ENCODE data around the gene CNKSR3.

CNKSR3 gene

DNA sequence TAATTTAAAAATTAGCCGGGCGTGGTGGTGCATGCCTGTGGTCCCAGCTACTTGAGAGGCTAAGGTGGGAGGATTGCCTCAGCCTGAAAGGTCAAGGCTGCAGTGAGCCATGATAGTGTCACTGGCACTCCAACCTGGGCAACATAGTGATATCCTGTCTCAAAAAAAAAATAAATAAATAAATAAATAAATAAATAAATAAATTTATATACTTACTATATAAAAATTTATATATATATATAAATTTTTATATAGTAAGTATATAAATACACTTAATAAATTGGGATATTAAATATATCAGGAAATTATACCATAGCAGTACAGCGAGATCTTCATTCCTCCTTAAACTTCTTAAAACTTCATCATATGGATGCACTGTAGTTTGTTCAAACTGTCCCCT is 130.9 kb downstream of the CNKSR3 start:
- Histone ChIP-seq H3K27me3 (ENCODE audit: insufficient read depth, low read length) (no peaks in the 10 kb centered on the region), H3K79me2 (ENCODE audit: insufficient read depth, low read length) (no peaks in the 10 kb centered on the region), H3K4me3 (ENCODE audit: low read depth, low read length, poor library complexity, severe bottlenecking) (no peak overlapping the region), H3K4me1 (ENCODE audit: insufficient read depth, low read length, severe bottlenecking) (no peaks in the 10 kb centered on the region), H3K9me2 (ENCODE audit: low read depth, low read length) (no peaks in the 10 kb centered on the region), H3K27ac (ENCODE audit: low read depth, low read length, poor library complexity, severe bottlenecking) (no peak overlapping the region), H2AFZ (ENCODE audit: low read length) (no peak overlapping the region), H3K36me3 (ENCODE audit: insufficient read depth, low read length) (no peaks in the 10 kb centered on the region), H3K9me3 (ENCODE audit: low read length) (no peaks in the 10 kb centered on the region), H4K20me1 (ENCODE audit: insufficient read depth, low read length) (no peaks in the 10 kb centered on the region), H3K9ac (ENCODE audit: low read length) (no peak overlapping the region), H3K4me2 (ENCODE audit: low read length) (no peak overlapping the region), H3F3A (ENCODE audit: insufficient read depth, low read length) (no peaks in the 10 kb centered on the region)
- no peak for TF ChIP-seq EZH2 (IDR thresholded peaks at IDR 0.05; ENCODE audit: borderline replicate concordance, low read length)

DNA sequence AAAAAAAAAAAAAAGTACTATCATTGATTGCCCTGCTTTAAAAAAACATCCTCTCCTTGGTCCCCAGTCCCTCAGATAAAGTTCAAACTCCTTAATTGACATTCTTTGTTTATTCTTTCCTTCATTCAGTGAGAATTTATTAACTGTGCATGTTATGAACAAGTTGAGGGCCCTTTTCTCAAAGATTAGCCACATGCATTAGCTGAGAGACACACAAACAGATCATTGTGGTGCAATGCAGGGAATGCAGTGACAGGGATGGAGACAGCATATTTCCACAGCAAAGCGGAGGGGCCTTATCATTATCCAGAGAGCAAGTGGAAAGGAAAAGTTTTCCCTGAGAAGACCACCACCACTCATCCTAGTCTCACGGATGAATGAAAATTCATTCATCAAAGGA is 132.0 kb downstream of the CNKSR3 start:
- Histone ChIP-seq H3K4me3 (ENCODE audit: low read depth, low read length, poor library complexity, severe bottlenecking) (no peak overlapping the region), H3K4me1 (ENCODE audit: insufficient read depth, low read length, severe bottlenecking) (no peaks in the 10 kb centered on the region), H4K20me1 (ENCODE audit: insufficient read depth, low read length) (no peaks in the 10 kb centered on the region), H3K79me2 (ENCODE audit: insufficient read depth, low read length) (no peaks in the 10 kb centered on the region), H3K9me2 (ENCODE audit: low read depth, low read length) (no peaks in the 10 kb centered on the region), H3K36me3 (ENCODE audit: insufficient read depth, low read length) (no peaks in the 10 kb centered on the region), H3K9me3 (ENCODE audit: low read length) (0 out of 2 replicates have a peak, but pooled peaks cover 2% of the 10 kb centered on the region), H3F3A (ENCODE audit: insufficient read depth, low read length) (no peaks in the 10 kb centered on the region), H3K27ac (ENCODE audit: low read depth, low read length, poor library complexity, severe bottlenecking) (no peak overlapping the region), H3K4me2 (ENCODE audit: low read length) (no peak overlapping the region), H3K9ac (ENCODE audit: low read length) (no peak overlapping the region), H3K27me3 (ENCODE audit: insufficient read depth, low read length) (no peaks in the 10 kb centered on the region), H2AFZ (ENCODE audit: low read length) (no peak overlapping the region)
- TF ChIP-seq, protein P1, sequence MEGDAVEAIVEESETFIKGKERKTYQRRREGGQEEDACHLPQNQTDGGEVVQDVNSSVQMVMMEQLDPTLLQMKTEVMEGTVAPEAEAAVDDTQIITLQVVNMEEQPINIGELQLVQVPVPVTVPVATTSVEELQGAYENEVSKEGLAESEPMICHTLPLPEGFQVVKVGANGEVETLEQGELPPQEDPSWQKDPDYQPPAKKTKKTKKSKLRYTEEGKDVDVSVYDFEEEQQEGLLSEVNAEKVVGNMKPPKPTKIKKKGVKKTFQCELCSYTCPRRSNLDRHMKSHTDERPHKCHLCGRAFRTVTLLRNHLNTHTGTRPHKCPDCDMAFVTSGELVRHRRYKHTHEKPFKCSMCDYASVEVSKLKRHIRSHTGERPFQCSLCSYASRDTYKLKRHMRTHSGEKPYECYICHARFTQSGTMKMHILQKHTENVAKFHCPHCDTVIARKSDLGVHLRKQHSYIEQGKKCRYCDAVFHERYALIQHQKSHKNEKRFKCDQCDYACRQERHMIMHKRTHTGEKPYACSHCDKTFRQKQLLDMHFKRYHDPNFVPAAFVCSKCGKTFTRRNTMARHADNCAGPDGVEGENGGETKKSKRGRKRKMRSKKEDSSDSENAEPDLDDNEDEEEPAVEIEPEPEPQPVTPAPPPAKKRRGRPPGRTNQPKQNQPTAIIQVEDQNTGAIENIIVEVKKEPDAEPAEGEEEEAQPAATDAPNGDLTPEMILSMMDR (IDR thresholded peaks at IDR 0.05; ENCODE audit: low read length), result no peak
- TF ChIP-seq EZH2 (IDR thresholded peaks at IDR 0.05; ENCODE audit: borderline replicate concordance, low read length), result no peak

DNA sequence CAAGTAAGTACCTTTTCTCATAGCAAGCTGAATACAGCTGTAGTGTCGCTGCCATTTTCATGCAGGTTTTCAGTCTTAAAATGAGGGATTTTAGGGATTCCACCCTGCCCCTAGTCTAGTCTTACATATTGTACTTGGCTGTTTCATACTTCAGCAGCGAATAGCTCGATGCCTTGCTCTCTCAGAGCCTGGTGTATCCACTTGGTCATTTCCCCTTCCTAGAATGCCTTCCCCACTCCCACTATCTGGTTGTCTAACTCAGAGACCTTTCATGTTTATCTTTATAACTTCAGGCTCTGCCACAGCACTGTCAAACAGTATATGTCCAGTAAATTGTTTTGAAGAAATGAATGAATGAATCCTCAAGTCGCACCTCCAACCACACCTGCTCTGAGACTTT is 132.8 kb downstream of the CNKSR3 start:
- Histone ChIP-seq H3K4me3 (ENCODE audit: low read depth, low read length, poor library complexity, severe bottlenecking) (no peak overlapping the region), H3K27me3 (ENCODE audit: insufficient read depth, low read length) (no peaks in the 10 kb centered on the region), H3K4me1 (ENCODE audit: insufficient read depth, low read length, severe bottlenecking) (no peaks in the 10 kb centered on the region), H2AFZ (ENCODE audit: low read length) (no peak overlapping the region), H3K36me3 (ENCODE audit: insufficient read depth, low read length) (no peaks in the 10 kb centered on the region), H3K27ac (ENCODE audit: low read depth, low read length, poor library complexity, severe bottlenecking) (no peak overlapping the region), H3F3A (ENCODE audit: insufficient read depth, low read length) (no peaks in the 10 kb centered on the region), H3K9me3 (ENCODE audit: low read length) (0 out of 2 replicates have a peak, but pooled peaks cover 2% of the 10 kb centered on the region), H4K20me1 (ENCODE audit: insufficient read depth, low read length) (no peaks in the 10 kb centered on the region), H3K9ac (ENCODE audit: low read length) (no peak overlapping the region), H3K4me2 (ENCODE audit: low read length) (no peak overlapping the region), H3K9me2 (ENCODE audit: low read depth, low read length) (no peaks in the 10 kb centered on the region), H3K79me2 (ENCODE audit: insufficient read depth, low read length) (no peaks in the 10 kb centered on the region)
- TF ChIP-seq, protein P1 (IDR thresholded peaks at IDR 0.05; ENCODE audit: low read length), result no peak
- TF ChIP-seq EZH2 (IDR thresholded peaks at IDR 0.05; ENCODE audit: borderline replicate concordance, low read length), result no peak

DNA sequence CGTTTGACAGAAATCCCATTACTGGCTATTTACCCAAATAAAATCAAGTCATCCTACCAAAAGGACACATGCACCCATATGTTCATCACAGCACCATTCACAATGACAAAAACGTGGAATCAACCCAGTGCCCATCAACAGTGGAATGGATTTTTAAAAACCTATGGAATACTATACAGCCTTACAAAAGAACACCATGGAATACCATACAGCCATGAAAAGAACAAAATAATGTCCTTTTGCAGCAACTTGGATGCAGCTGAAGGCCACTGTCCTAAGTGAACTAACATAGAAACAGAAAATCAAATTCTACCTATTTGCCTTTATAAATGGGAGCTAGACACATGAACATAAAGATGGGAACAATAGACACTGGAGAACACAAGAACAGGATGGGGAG is 136.5 kb downstream of the CNKSR3 start:
- no peaks in the 10 kb centered on the region for H4K20me1 ChIP-seq (ENCODE audit: insufficient read depth, low read length)
- no peaks in the 10 kb centered on the region for H3K9me2 ChIP-seq (ENCODE audit: low read depth, low read length)
- H3K36me3 ChIP-seq (ENCODE audit: insufficient read depth, low read length), result no peaks in the 10 kb centered on the region
- no peaks in the 10 kb centered on the region for H3K27me3 ChIP-seq (ENCODE audit: insufficient read depth, low read length)
- no peak overlapping the region for H3K4me2 ChIP-seq (ENCODE audit: low read length)
- H3F3A ChIP-seq (ENCODE audit: insufficient read depth, low read length), result no peaks in the 10 kb centered on the region
- H3K4me1 ChIP-seq (ENCODE audit: insufficient read depth, low read length, severe bottlenecking), result no peaks in the 10 kb centered on the region
- H2AFZ ChIP-seq (ENCODE audit: low read length), result no peak overlapping the region
- TF ChIP-seq, protein P1 (IDR thresholded peaks at IDR 0.05; ENCODE audit: low read length), result no peak
- TF ChIP-seq EZH2 (IDR thresholded peaks at IDR 0.05; ENCODE audit: borderline replicate concordance, low read length), result no peak
- no peaks in the 10 kb centered on the region for H3K79me2 ChIP-seq (ENCODE audit: insufficient read depth, low read length)
- H3K9me3 ChIP-seq (ENCODE audit: low read length), result 0 out of 2 replicates have a peak, but pooled peaks cover 2% of the 10 kb centered on the region
- H3K9ac ChIP-seq (ENCODE audit: low read length), result no peak overlapping the region
- H3K27ac ChIP-seq (ENCODE audit: low read depth, low read length, poor library complexity, severe bottlenecking), result no peak overlapping the region
- H3K4me3 ChIP-seq (ENCODE audit: low read depth, low read length, poor library complexity, severe bottlenecking), result no peak overlapping the region
